Tibial artery (tissue), 4 donors: ENCODE data around the gene ANKRD18A.

Experiments used
- DNase-seq, 2 donors: peaks; one replicate each; pipeline ENCODE4 v3.0.0-alpha.2; 2019
- H3K27ac ChIP-seq, 2 donors: fragments of 200-600 bp; sonication (generic) in 1 of 2; 1 replicate in 1 of 2; 2 replicates in 1 of 2; pipeline ENCODE4 v1.5.1; 2018 to 2019; ENCODE audit warnings: mild to moderate bottlenecking in 1 of 2
- H3K27me3 ChIP-seq, 2 donors: fragments of 200-600 bp; sonication (generic) in 1 of 2; one replicate each; pipeline versions ENCODE4 v1.5.1 to v1.6.0; 2016 to 2019
- H3K36me3 ChIP-seq, 3 donors: fragments of 200-600 bp; sonication (generic) in 2 of 3; one replicate each; pipeline ENCODE4 v1.5.1; 2016 to 2019; ENCODE audit warnings: mild to moderate bottlenecking in 2 of 3
- H3K4me1 ChIP-seq, 4 donors: fragments of 200-600 bp; sonication (generic) in 2 of 4; 1 replicate in 3 of 4; 2 replicates in 1 of 4; pipeline ENCODE4 v1.5.1; 2016 to 2019
- H3K4me3 ChIP-seq, 2 donors: fragments of 200-600 bp; sonication (generic) in 1 of 2; 1 replicate in 1 of 2; 2 replicates in 1 of 2; pipeline ENCODE4 v1.5.1; 2018 to 2019; ENCODE audit warnings: mild to moderate bottlenecking in 2 of 2
- H3K9me3 ChIP-seq, 3 donors: fragments of 200-600 bp; sonication (generic) in 1 of 3; one replicate each; pipeline ENCODE4 v1.5.1; 2016 to 2019
- intact Hi-C: fragments of 100-400 bp; cut with DNase I; formaldehyde crosslinking; loops from one replicate; pipeline ENCODE4 v1.15.0; 2023; ENCODE audit warnings: low total_unique reads
- TF ChIP-seq, protein P1 (sequence below), 2 experiments: fragments of 200-600 bp in 1 of 2; fragments of 450-650 bp in 1 of 2; IDR thresholded peaks; one replicate each; pipeline ENCODE4 v1.5.1; 2017 to 2019; ENCODE audit warnings: antibody characterized with exemption in 2 of 2, mild to moderate bottlenecking in 1 of 2, moderate library complexity in 1 of 2

Gene ANKRD18A

DNA sequence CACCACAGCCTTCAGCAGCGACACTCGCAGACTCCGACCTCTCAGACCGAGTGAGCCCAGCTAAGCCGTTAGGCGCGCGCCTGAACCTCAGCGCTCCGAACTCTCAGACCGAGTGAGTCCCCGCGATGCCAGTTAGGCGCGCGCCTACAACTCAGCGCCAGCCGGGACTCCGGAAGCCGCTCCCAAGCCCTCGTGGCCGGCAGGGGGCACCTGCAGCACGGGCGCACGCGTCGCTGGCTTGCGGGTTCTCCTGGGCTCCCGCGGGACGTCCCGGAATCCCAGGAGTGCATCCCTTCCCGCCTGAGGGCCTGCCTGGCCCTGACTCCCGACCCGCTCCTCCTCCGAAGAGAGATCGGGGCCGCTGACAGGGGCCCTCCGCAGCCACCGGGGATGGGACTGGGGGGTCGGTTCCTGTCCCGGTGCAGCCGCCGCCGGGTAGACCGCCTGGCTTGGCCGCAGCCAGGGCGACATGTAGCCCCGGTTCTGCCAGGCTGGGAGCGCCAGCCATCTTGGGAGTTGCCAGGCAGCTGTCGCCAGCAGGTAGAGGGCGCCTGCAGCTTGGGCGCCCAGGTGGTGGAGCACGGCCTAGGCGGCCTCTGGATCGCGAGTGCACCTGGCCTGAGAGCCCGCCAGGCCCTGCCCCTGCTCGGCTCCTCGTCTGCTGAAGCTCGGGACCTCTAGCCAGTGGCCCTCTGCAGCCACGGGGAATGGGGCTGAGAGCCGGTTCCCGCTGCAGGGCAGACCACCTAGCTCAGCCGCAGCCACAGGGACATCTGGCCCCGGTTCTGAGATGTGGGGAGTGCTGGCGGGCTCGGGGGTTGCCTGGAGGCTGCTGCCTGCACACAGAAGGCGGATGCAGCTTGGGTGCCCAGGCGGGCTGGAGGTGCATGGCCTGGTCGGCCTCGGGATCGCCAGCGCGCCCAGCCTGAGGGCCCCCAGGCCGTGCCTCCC, at the start of gene ANKRD18A:
Gene ANKRD18A (minus strand): TSS at position 114 of the 951 bp plus-strand sequence. CDS start 311 bp downstream, outside the sequence.
- DNase-seq = no peak
- intact Hi-C loops = no loop called here
- Histone ChIP-seq H3K4me1 (peaks cover 0 to 29% (median 28%) of the 10 kb centered on the region in 4 donors), H3K36me3 (no peaks in the 10 kb centered on the region), H3K9me3 (peaks cover 0 to 16% (median 14%) of the 10 kb centered on the region in 3 donors), H3K27ac (no peak within 1 kb of the TSS), H3K4me3 (peak within 1 kb of the TSS; percentile 21 to 49), H3K27me3 (peaks cover 0 to 48% of the 10 kb centered on the region in 2 donors)
- TF ChIP-seq, protein P1, sequence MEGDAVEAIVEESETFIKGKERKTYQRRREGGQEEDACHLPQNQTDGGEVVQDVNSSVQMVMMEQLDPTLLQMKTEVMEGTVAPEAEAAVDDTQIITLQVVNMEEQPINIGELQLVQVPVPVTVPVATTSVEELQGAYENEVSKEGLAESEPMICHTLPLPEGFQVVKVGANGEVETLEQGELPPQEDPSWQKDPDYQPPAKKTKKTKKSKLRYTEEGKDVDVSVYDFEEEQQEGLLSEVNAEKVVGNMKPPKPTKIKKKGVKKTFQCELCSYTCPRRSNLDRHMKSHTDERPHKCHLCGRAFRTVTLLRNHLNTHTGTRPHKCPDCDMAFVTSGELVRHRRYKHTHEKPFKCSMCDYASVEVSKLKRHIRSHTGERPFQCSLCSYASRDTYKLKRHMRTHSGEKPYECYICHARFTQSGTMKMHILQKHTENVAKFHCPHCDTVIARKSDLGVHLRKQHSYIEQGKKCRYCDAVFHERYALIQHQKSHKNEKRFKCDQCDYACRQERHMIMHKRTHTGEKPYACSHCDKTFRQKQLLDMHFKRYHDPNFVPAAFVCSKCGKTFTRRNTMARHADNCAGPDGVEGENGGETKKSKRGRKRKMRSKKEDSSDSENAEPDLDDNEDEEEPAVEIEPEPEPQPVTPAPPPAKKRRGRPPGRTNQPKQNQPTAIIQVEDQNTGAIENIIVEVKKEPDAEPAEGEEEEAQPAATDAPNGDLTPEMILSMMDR (IDR thresholded peaks at IDR 0.05) = peak; percentile 14 to 27

DNA sequence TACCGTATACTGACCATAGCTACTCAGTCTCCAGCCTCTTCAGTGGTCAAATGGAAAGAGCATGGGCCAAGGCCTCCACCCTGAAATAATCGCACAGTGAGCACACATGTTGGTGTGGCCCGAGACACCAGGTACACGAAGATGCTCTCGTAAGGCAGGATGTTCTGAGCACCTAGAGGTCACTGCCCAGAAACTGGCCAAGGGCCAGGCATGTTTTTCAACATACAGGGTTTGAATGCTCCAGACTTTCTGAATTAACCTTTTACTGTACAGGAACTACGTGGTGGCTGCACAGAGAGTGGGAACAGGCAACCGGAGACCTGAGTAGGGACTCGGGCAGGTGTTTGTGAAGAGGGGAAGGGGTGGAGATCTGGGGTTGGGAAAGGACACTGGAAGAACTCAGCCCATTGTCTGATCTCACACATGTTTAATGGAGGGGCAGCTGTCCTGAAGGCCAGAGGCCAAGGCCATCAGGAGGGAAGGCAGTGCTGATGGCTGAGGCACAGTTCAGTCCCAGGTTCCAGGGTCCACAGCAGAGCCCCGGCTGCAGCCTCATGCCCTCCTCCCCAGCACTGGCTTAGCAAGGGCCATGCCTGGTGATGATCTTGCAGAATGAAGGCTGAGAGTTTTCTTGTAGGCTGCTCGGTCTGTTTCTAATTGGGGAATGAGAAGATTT, 48.5 kb upstream of the ANKRD18A start:
- TF ChIP-seq, protein P1 (IDR thresholded peaks at IDR 0.05) = no peak
- peaks cover 0 to 3% (median 0%) of the 10 kb centered on the region in 4 donors for H3K4me1 ChIP-seq
- H3K27ac ChIP-seq = no peak overlapping the region
- no peak for DNase-seq
- H3K9me3 ChIP-seq = no peaks in the 10 kb centered on the region
- H3K36me3 ChIP-seq = no peaks in the 10 kb centered on the region
- H3K27me3 ChIP-seq = no peaks in the 10 kb centered on the region
- intact Hi-C loops = no loop called here
- no peak overlapping the region for H3K4me3 ChIP-seq

DNA sequence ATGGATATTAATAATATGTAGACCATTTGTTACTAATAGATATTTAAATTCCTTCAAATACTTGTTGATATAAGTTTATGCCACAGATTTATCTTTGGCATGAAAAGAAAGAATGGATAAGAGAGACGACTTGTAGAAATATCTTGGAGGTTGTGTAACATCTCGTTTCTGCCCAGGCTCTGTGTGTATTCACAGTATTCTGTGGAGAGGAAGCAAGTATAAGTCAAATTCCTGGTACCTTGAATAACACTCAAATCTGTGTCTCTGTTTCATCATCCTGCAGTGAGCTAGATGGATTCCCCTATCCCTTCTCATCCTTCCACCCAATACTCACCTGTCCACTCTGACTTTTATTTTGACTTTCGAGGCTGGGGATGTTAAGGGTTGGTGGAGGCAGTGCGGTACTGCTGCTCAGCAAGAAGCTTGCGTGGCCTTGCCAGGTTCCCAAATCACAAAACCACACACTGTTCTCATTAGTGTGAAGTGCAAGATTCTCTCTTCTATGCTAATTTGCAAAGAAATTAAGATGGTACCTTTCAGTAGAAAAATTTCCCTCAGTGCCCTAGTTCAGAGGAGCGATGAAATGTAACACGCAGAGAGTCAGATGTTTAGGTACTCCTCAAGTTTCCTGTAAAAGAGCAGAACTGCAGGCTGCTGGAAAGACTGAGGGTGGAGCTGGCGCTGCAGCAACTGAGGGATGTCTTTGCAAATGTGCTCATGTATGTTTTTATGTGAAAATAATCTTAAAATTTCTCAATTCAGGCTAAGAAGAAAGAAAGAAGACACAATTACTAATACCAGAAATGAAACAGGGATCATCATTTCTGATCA, 42.6 kb upstream of the ANKRD18A start:
- no peak for DNase-seq
- H3K9me3 ChIP-seq = no peaks in the 10 kb centered on the region
- H3K27ac ChIP-seq = no peak overlapping the region
- no peaks in the 10 kb centered on the region for H3K27me3 ChIP-seq
- TF ChIP-seq, protein P1 (IDR thresholded peaks at IDR 0.05) = no peak
- H3K4me1 ChIP-seq = no peaks in the 10 kb centered on the region
- intact Hi-C loops = no loop called here
- no peak overlapping the region for H3K4me3 ChIP-seq
- H3K36me3 ChIP-seq = no peaks in the 10 kb centered on the region

DNA sequence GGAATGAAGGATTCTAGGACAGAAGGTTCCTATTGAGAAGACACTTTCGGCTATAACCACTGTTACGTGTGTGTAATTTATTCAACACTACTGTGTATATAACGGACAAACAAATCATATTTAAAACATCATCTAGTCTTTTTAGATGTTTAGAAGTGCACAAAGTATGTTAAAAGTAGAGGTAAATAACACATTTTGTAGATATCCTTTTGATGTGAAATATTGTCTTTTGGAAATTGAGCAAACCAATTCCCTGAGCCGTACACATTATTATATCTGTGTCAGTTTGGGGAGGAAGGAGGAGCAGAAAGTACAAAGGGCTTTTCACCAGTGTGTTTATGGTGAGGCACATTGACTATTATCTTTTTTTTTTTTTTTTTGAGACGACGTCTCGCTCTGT, 39.1 kb upstream of the ANKRD18A start:
- intact Hi-C loops = no loop called here
- H3K27ac ChIP-seq = no peak overlapping the region
- H3K27me3 ChIP-seq = peaks cover 0 to 8% of the 10 kb centered on the region in 2 donors
- no peaks in the 10 kb centered on the region for H3K36me3 ChIP-seq
- TF ChIP-seq, protein P1 (IDR thresholded peaks at IDR 0.05) = no peak
- no peak for DNase-seq
- H3K9me3 ChIP-seq = no peaks in the 10 kb centered on the region
- no peaks in the 10 kb centered on the region for H3K4me1 ChIP-seq
- H3K4me3 ChIP-seq = no peak overlapping the region

DNA sequence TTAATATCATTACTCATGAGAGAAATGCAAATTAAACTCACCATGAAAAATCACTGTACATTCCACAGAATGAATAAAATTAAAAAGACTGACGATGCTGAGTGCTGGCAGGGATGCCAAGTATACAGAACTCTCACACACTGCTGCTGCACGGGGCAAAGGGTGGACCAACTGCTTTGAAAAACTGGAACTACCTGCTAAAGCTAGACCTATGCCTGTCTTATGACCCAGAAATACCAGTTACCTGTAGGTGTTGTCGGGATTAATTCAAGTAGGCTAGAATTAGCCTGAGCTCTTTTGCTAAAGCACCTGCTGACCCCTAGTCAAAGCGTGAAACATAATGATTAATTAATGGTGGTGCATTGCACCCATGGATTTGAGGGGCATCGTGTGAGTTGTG, 36.5 kb upstream of the ANKRD18A start:
- Histone ChIP-seq H3K36me3 (no peaks in the 10 kb centered on the region), H3K9me3 (no peaks in the 10 kb centered on the region), H3K27me3 (peaks cover 0 to 10% of the 10 kb centered on the region in 2 donors), H3K4me3 (no peak overlapping the region), H3K4me1 (no peaks in the 10 kb centered on the region), H3K27ac (no peak overlapping the region)
- TF ChIP-seq, protein P1 (IDR thresholded peaks at IDR 0.05) = no peak
- intact Hi-C loops = no loop called here
- no peak for DNase-seq
